ENCODE data around the gene SLC66A3. TPM values are rescaled to one million over a fixed set of nuclear protein-coding genes. Genes with fewer than 3 reads are reported as not detected.

The SLC66A3 gene
- polyA plus RNA-seq, 4 donors, result 20.1 to 31.5 (median 24.4) TPM

- no peak for DNase-seq (ENCODE audit: low read depth in 4 of 4, low spot score in 2 of 4)
Measured at GRCh38 chr2:11208083-11208482, 52.8 kb downstream of the SLC66A3 start.

- no peak for DNase-seq (ENCODE audit: low read depth in 4 of 4, low spot score in 2 of 4)
Measured at GRCh38 chr2:11212645-11213044, 57.4 kb downstream of the SLC66A3 start.

- DNase-seq (ENCODE audit: low read depth in 4 of 4, low spot score in 2 of 4), result no peak
Measured at GRCh38 chr2:11213090-11213638, 57.9 kb downstream of the SLC66A3 start.

GRCh38 chr2:11213975-11214374 lies 58.7 kb downstream of the SLC66A3 start:
- DNase-seq (ENCODE audit: low read depth in 4 of 4, low spot score in 2 of 4), result no peak

- DNase-seq (ENCODE audit: low read depth in 4 of 4, low spot score in 2 of 4), result no peak
Measured at GRCh38 chr2:11214770-11215169, 59.5 kb downstream of the SLC66A3 start.

- DNase-seq (ENCODE audit: low read depth in 4 of 4, low spot score in 2 of 4), result no peak
Measured at GRCh38 chr2:11215407-11215806, 60.1 kb downstream of the SLC66A3 start.

GRCh38 chr2:11220445-11220844 lies 65.2 kb downstream of the SLC66A3 start:
- no peak for DNase-seq (ENCODE audit: low read depth in 4 of 4, low spot score in 2 of 4)

GRCh38 chr2:11222845-11223244 lies 67.6 kb downstream of the SLC66A3 start:
- no peak for DNase-seq (ENCODE audit: low read depth in 4 of 4, low spot score in 2 of 4)

GRCh38 chr2:11224887-11225286 lies 69.6 kb downstream of the SLC66A3 start:
- DNase-seq (ENCODE audit: low read depth in 4 of 4, low spot score in 2 of 4), result no peak

GRCh38 chr2:11227595-11227994 lies 72.3 kb downstream of the SLC66A3 start:
- DNase-seq (ENCODE audit: low read depth in 4 of 4, low spot score in 2 of 4), result no peak

Other genes with a start within 250 kb of the SLC66A3 start
- gene KCNF1, start 243.5 kb upstream of the SLC66A3 start, polyA plus RNA-seq (ENCODE audit: insufficient read length in 4 of 4), result 1 to 10 TPM in 3 of 4 donors, under 1 TPM in 1; 0.64 to 1.6 (median 1.2) TPM
- 10 to 100 TPM; 33.3 to 42.9 (median 38.3) TPM for gene ROCK2, start 189.2 kb downstream of the SLC66A3 start, polyA plus RNA-seq (ENCODE audit: insufficient read length in 4 of 4)

Data from left renal cortex interstitium (tissue), 4 donors.